HCT116 (cell line): Measurements from ENCODE around the gene GLRA3. TPM values are rescaled to one million over a fixed set of nuclear protein-coding genes. Genes with fewer than 3 reads are reported as not detected.

Experiments used
- ATAC-seq: fragments of 200-7000 bp; cut with Tn5 transposase; 2 replicates; pipeline ENCODE4 v1.9.1; 2020; ENCODE audit warnings: mild to moderate bottlenecking, moderate library complexity
- BruUV-seq: library from RNA; stranded (reverse); fragments of 400-500 nt; replicated peaks from 2 replicates; lab custom pipeline; 2021; lab: Mats Ljungman, UMichigan
- CTCF ChIA-PET: fragments of 300-600 bp; sonication (Branson Sonifier 250); formaldehyde crosslinking; loops from one replicate; lab custom pipeline; 2021; ENCODE audit warnings: antibody characterized with exemption; lab: Charles Lee
- POLR2A ChIA-PET: fragments of 300-600, 350-600 bp; sonication (Branson Sonifier 250); formaldehyde crosslinking; loops from one replicate; lab custom pipeline; 2021; ENCODE audit warnings: antibody characterized with exemption; lab: Charles Lee
- RAD21 ChIA-PET, 2 experiments: fragments of 300-600 bp; sonication (Branson Sonifier 250); formaldehyde crosslinking; loops; one replicate each; lab custom pipeline; 2023; ENCODE audit warnings: low total read pairs in 2 of 2; ENCODE audit not compliant: uncharacterized antibody in 2 of 2, unreplicated experiment in 2 of 2, low non-redundant PET in 1 of 2; lab: Charles Lee
- DNase-seq: peaks from one replicate; pipeline ENCODE4 v3.0.0-alpha.2; 2010; ENCODE audit warnings: low read depth, low spot score
- H2AFZ ChIP-seq: fragments of 200-600 bp; shearing (Covaris generic), sonication (generic); 2 replicates; pipeline ENCODE4 v1.6.1; 2017; ENCODE audit warnings: low read depth, mixed run types, mixed read lengths, antibody characterized with exemption, low read length; ENCODE audit not compliant: poor library complexity, severe bottlenecking
- H3K27ac ChIP-seq: 2 replicates; pipeline ENCODE4 v1.5.1; 2012; ENCODE audit warnings: low read depth, low read length
- H3K27me3 ChIP-seq: fragments of 200-600 bp; sonication (generic); 2 replicates; pipeline ENCODE4 v1.6.1; 2016; ENCODE audit warnings: mixed run types, low read length, mixed read lengths; ENCODE audit not compliant: insufficient read depth
- H3K36me3 ChIP-seq, 2 experiments: fragments of 200-500 bp in 1 of 2; fragments of 200-600 bp in 1 of 2; sonication (Bioruptor generic) in 1 of 2; sonication (generic) in 1 of 2; 2 replicates each; pipeline versions ENCODE4 v1.5.1 to v1.6.1; 2014 to 2016; ENCODE audit warnings: low read length in 2 of 2, inconsistent platforms in 1 of 2, mixed read lengths in 1 of 2, mixed run types in 1 of 2; ENCODE audit not compliant: insufficient read depth in 2 of 2, control insufficient read depth in 1 of 2
- H3K4me1 ChIP-seq, 2 experiments: fragments of 200-600 bp in 1 of 2; sonication (generic) in 1 of 2; 2 replicates each; pipeline versions ENCODE4 v1.5.1 to v1.6.1; 2012 to 2017; ENCODE audit warnings: low read length in 2 of 2, inconsistent platforms in 1 of 2, mild to moderate bottlenecking in 1 of 2, mixed read lengths in 1 of 2, mixed run types in 1 of 2, moderate library complexity in 1 of 2; ENCODE audit not compliant: insufficient read depth in 2 of 2, control insufficient read depth in 1 of 2
- H3K4me2 ChIP-seq: fragments of 200-600 bp; sonication (generic); 2 replicates; pipeline ENCODE4 v1.6.1; 2017; ENCODE audit warnings: mixed run types, low read length, mixed read lengths
- H3K4me3 ChIP-seq, 2 experiments: fragments of 200-600 bp in 1 of 2; sonication (generic) in 1 of 2; replicated peaks in 1 of 2; 2 replicates each; pipeline ENCODE4 v1.5.1; 2011 to 2016; ENCODE audit warnings: low read length in 2 of 2, control low read depth in 1 of 2, low read depth in 1 of 2, mild to moderate bottlenecking in 1 of 2, mixed read lengths in 1 of 2, mixed run types in 1 of 2
- H3K79me2 ChIP-seq: fragments of 200-600 bp; sonication (generic); 2 replicates; pipeline ENCODE4 v1.6.1; 2017; ENCODE audit warnings: mild to moderate bottlenecking, mixed run types, low read length, moderate library complexity, mixed read lengths; ENCODE audit not compliant: insufficient read depth
- H3K9ac ChIP-seq: fragments of 200-600 bp; sonication (generic); 2 replicates; pipeline ENCODE4 v1.6.1; 2016; ENCODE audit warnings: low read length, mixed read lengths
- H3K9me2 ChIP-seq: fragments of 200-600 bp; sonication (generic), shearing (Covaris generic); 2 replicates; pipeline ENCODE4 v1.6.1; 2017; ENCODE audit warnings: mixed run types, mild to moderate bottlenecking, moderate library complexity; ENCODE audit not compliant: insufficient read depth
- H3K9me3 ChIP-seq, 2 experiments: fragments of 200-500 bp in 1 of 2; fragments of 200-600 bp in 1 of 2; sonication (Bioruptor generic) in 1 of 2; sonication (generic) in 1 of 2; 2 replicates each; pipeline ENCODE4 v1.6.1; 2014 to 2017; ENCODE audit warnings: low read length in 2 of 2, mixed read lengths in 2 of 2, inconsistent platforms in 1 of 2, low read depth in 1 of 2, mild to moderate bottlenecking in 1 of 2, mixed run types in 1 of 2, moderate library complexity in 1 of 2; ENCODE audit not compliant: control insufficient read depth in 1 of 2, insufficient read depth in 1 of 2
- H4K20me1 ChIP-seq: fragments of 200-600 bp; sonication (generic), shearing (Covaris generic); 2 replicates; pipeline ENCODE4 v1.6.1; 2017; ENCODE audit warnings: mixed run types, mild to moderate bottlenecking, moderate library complexity; ENCODE audit not compliant: insufficient read depth
- EGR1 ChIP-seq: IDR thresholded peaks from 2 replicates; pipeline ENCODE4 v1.6.1; 2012; ENCODE audit warnings: low read depth
- ELF1 ChIP-seq: IDR thresholded peaks from 2 replicates; pipeline ENCODE4 v1.6.1; 2012; ENCODE audit warnings: low read depth, borderline replicate concordance
- EZH2 ChIP-seq: fragments of 200-600 bp; sonication (generic); IDR thresholded peaks from 2 replicates; pipeline ENCODE4 v1.6.1; 2017; ENCODE audit warnings: antibody characterized with exemption, mixed run types
- EZH2phosphoT487 ChIP-seq: fragments of 200-600 bp; IDR thresholded peaks from 2 replicates; pipeline ENCODE4 v1.6.1; 2018; ENCODE audit warnings: antibody characterized with exemption, borderline replicate concordance
- FOSL1 ChIP-seq: IDR thresholded peaks from 2 replicates; pipeline ENCODE4 v1.6.1; 2012; ENCODE audit warnings: low read depth
- JUND ChIP-seq: IDR thresholded peaks from 2 replicates; pipeline ENCODE4 v1.6.1; 2012
- MAX ChIP-seq: IDR thresholded peaks from 2 replicates; pipeline ENCODE4 v1.6.1; 2012
- POLR2A ChIP-seq: IDR thresholded peaks from 2 replicates; pipeline ENCODE4 v1.7.0; 2011; ENCODE audit warnings: borderline replicate concordance; ENCODE audit not compliant: insufficient read depth, insufficient read length; ENCODE audit errors: extremely low read depth
- POLR2AphosphoS5 ChIP-seq: IDR thresholded peaks from 2 replicates; pipeline ENCODE4 v1.6.1; 2011; ENCODE audit warnings: mild to moderate bottlenecking, low read depth, low read length, moderate library complexity
- SP1 ChIP-seq: IDR thresholded peaks from 2 replicates; pipeline ENCODE4 v1.6.1; 2012; ENCODE audit warnings: low read depth
- SRF ChIP-seq: IDR thresholded peaks from 2 replicates; pipeline ENCODE4 v1.6.1; 2012; ENCODE audit warnings: low read depth
- YY1 ChIP-seq: IDR thresholded peaks from 2 replicates; pipeline ENCODE4 v1.6.1; 2011; ENCODE audit warnings: low read length, low read depth, moderate library complexity, mild to moderate bottlenecking; ENCODE audit not compliant: insufficient replicate concordance; ENCODE audit errors: extremely low read depth
- ZNF274 ChIP-seq: fragments of 200-500 bp; sonication (Bioruptor generic); IDR thresholded peaks from 2 replicates; pipeline ENCODE4 v1.6.1; 2014; ENCODE audit warnings: mild to moderate bottlenecking, low read depth, low read length, inconsistent platforms
- intact Hi-C: fragments of 100-400 bp; cut with micrococcal nuclease; formaldehyde crosslinking; loops from 2 replicates; pipeline ENCODE4 v1.10.0; 2022
- total RNA-seq: library from RNA; stranded (reverse); gene quantifications from one replicate; pipeline ENCODE4 v1.2.1, GENCODE V29; 2021; ENCODE audit not compliant: unreplicated experiment
- TF ChIP-seq, protein P1 (sequence below), 3 experiments: fragments of 200-600 bp in 1 of 3; sonication (generic) in 1 of 3; IDR thresholded peaks in 2 of 3; conservative IDR thresholded peaks in 1 of 3; 2 replicates each; pipeline ENCODE4 v1.5.1; 2012 to 2017; ENCODE audit warnings: low read depth in 2 of 3, low read length in 2 of 3, antibody characterized with exemption in 1 of 3, borderline replicate concordance in 1 of 3, control low read depth in 1 of 3, mild to moderate bottlenecking in 1 of 3, mixed read lengths in 1 of 3, mixed run types in 1 of 3, moderate library complexity in 1 of 3; ENCODE audit not compliant: insufficient read depth in 1 of 3
- TF ChIP-seq, protein P2 (sequence below): IDR thresholded peaks from 2 replicates; pipeline ENCODE4 v1.6.1; 2012

GLRA3 gene
- total RNA-seq, 1 experiment from 2014 or later: not detected

DNA sequence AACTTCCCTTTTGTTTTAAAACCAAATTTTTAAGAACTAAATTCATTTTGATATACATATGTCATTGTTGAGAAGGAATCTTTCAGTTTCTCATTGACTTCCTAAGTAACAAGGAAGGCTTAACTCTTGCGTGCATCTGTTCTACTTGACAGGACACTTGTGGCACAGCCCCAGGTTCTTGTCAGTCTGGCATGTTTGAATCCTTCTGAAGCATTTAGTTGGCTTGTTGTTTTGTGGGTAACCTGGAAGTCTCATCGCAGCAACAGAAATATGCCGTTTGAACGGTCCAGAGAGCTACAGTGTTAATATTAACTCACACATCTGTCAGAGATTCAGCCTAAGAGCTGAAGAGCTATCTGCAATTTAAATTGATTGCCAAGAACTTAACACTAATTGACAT lies 76.0 kb downstream of the GLRA3 start:
- intact Hi-C loops: no loop called here
- CTCF ChIA-PET: interaction anchor here (2.2 kb wide), 1 partner anchor 11 kb away, joined by 6 read pairs; no protein-coding TSS in a partner anchor
- TF ChIP-seq, protein P1, sequence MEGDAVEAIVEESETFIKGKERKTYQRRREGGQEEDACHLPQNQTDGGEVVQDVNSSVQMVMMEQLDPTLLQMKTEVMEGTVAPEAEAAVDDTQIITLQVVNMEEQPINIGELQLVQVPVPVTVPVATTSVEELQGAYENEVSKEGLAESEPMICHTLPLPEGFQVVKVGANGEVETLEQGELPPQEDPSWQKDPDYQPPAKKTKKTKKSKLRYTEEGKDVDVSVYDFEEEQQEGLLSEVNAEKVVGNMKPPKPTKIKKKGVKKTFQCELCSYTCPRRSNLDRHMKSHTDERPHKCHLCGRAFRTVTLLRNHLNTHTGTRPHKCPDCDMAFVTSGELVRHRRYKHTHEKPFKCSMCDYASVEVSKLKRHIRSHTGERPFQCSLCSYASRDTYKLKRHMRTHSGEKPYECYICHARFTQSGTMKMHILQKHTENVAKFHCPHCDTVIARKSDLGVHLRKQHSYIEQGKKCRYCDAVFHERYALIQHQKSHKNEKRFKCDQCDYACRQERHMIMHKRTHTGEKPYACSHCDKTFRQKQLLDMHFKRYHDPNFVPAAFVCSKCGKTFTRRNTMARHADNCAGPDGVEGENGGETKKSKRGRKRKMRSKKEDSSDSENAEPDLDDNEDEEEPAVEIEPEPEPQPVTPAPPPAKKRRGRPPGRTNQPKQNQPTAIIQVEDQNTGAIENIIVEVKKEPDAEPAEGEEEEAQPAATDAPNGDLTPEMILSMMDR (IDR thresholded peaks at IDR 0.05 in 2 of 3, conservative IDR thresholded peaks at IDR 0.05 in 1 of 3; ENCODE audit: borderline replicate concordance in 1 of 3, insufficient read depth in 1 of 3, low read depth in 2 of 3, low read length in 2 of 3): no peak

GRCh38 chr4:174752026-174752425 lies 77.0 kb downstream of the GLRA3 start:
- DNase-seq: no peak
- Histone ChIP-seq H3K36me3 (no peaks in the 10 kb centered on the region), H3K9me3 (no peaks in the 10 kb centered on the region), H3K4me1 (no peaks in the 10 kb centered on the region), H3K9me2 (no peaks in the 10 kb centered on the region), H3K27me3 (no peaks in the 10 kb centered on the region), H3K4me3 (no peak overlapping the region), H3K4me2 (no peak overlapping the region), H3K9ac (no peak overlapping the region), H2AFZ (no peak overlapping the region), H3K27ac (no peak overlapping the region), H4K20me1 (no peaks in the 10 kb centered on the region), H3K79me2 (no peaks in the 10 kb centered on the region)
- POLR2A ChIA-PET: no interaction called here
- TF ChIP-seq, protein P1 (IDR thresholded peaks at IDR 0.05 in 2 of 3, conservative IDR thresholded peaks at IDR 0.05 in 1 of 3; ENCODE audit: borderline replicate concordance in 1 of 3, insufficient read depth in 1 of 3, low read depth in 2 of 3, low read length in 2 of 3): no peak
- TF ChIP-seq ELF1 (no peak), EGR1 (no peak), SP1 (no peak), EZH2 (no peak), POLR2A (no peak), JUND (no peak), EZH2phosphoT487 (no peak), YY1 (no peak), SRF (no peak), ZNF274 (no peak), POLR2AphosphoS5 (no peak), FOSL1 (no peak), MAX (no peak)
- TF ChIP-seq, protein P2, sequence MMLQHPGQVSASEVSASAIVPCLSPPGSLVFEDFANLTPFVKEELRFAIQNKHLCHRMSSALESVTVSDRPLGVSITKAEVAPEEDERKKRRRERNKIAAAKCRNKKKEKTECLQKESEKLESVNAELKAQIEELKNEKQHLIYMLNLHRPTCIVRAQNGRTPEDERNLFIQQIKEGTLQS: no peak
- intact Hi-C loops: no loop called here
- RAD21 ChIA-PET: no interaction called here
- CTCF ChIA-PET: interaction anchor here (2.2 kb wide), 1 partner anchor 12 kb away, joined by 6 read pairs; no protein-coding TSS in a partner anchor
- BruUV-seq: no TSS peak
- no peak for ATAC-seq

More for the DNA sequence above, 76.0 kb downstream of the GLRA3 start:
- no peak overlapping the region for H3K27ac ChIP-seq
- H3K9ac ChIP-seq: no peak overlapping the region
- H3K27me3 ChIP-seq: no peaks in the 10 kb centered on the region
- ChIA-PET POLR2A (no interaction called here), RAD21 (no interaction called here)
- BruUV-seq: no TSS peak
- DNase-seq: no peak
- no peaks in the 10 kb centered on the region for H3K9me2 ChIP-seq
- no peaks in the 10 kb centered on the region for H3K36me3 ChIP-seq
- H3K4me3 ChIP-seq: no peak overlapping the region
- H3K79me2 ChIP-seq: no peaks in the 10 kb centered on the region
- H2AFZ ChIP-seq: no peak overlapping the region
- no peak for ATAC-seq
- no peaks in the 10 kb centered on the region for H3K4me1 ChIP-seq
- no peak overlapping the region for H3K4me2 ChIP-seq
- H4K20me1 ChIP-seq: no peaks in the 10 kb centered on the region
- no peaks in the 10 kb centered on the region for H3K9me3 ChIP-seq
